ENCODE data around the gene BORCS5.
A peak's percentile ranks its signal among the peaks of the same experiment; 100 is the strongest.

Gene BORCS5

GRCh38 chr12:12379831-12380730 lies 23.2 kb downstream of the BORCS5 start:
- peak overlapping the region; percentile 38 for H3K27ac ChIP-seq (replicated peaks)
- H3K4me3 ChIP-seq (replicated peaks; ENCODE audit: insufficient read depth, low read length): no peak overlapping the region
- peak in 1 of 2 experiments; percentile 47 for DNase-seq (ENCODE audit: low read depth in 1 of 2, low spot score in 1 of 2)
- no peak for TF ChIP-seq GABPA (IDR thresholded peaks at IDR 0.05; ENCODE audit: low read depth)
- TF ChIP-seq REST (IDR thresholded peaks at IDR 0.05; ENCODE audit: insufficient replicate concordance, low read depth): no peak
- no peaks in the 10 kb centered on the region for H3K27me3 ChIP-seq (ENCODE audit: insufficient read depth, poor library complexity, severe bottlenecking)

- no peak for DNase-seq (ENCODE audit: low read depth in 1 of 2, low spot score in 1 of 2)
- Histone ChIP-seq H3K27ac (replicated peaks) (no peak overlapping the region), H3K4me3 (replicated peaks; ENCODE audit: insufficient read depth, low read length) (no peak overlapping the region), H3K27me3 (ENCODE audit: insufficient read depth, poor library complexity, severe bottlenecking) (no peaks in the 10 kb centered on the region)
- no peak for TF ChIP-seq GABPA (IDR thresholded peaks at IDR 0.05; ENCODE audit: low read depth)
Measured at GRCh38 chr12:12380949-12381593, 24.2 kb downstream of the BORCS5 start.

- TF ChIP-seq CTCF (IDR thresholded peaks at IDR 0.05; ENCODE audit: insufficient read depth, low read length) (no peak), POLR2AphosphoS5 (IDR thresholded peaks at IDR 0.05; ENCODE audit: low read depth) (no peak), REST (IDR thresholded peaks at IDR 0.05; ENCODE audit: insufficient replicate concordance, low read depth) (no peak), SPI1 (IDR thresholded peaks at IDR 0.05; ENCODE audit: borderline replicate concordance, low read depth) (no peak), GABPA (IDR thresholded peaks at IDR 0.05; ENCODE audit: low read depth) (no peak)
- no peak overlapping the region for H3K4me3 ChIP-seq (replicated peaks; ENCODE audit: insufficient read depth, low read length)
- H3K27me3 ChIP-seq (ENCODE audit: insufficient read depth, poor library complexity, severe bottlenecking): no peaks in the 10 kb centered on the region
- no peak for DNase-seq (ENCODE audit: low read depth in 1 of 2, low spot score in 1 of 2)
- H3K27ac ChIP-seq (replicated peaks): no peak overlapping the region
Measured at GRCh38 chr12:12381982-12382381, 25.1 kb downstream of the BORCS5 start.

GRCh38 chr12:12384571-12385340 lies 27.9 kb downstream of the BORCS5 start:
- Histone ChIP-seq H3K27me3 (ENCODE audit: insufficient read depth, poor library complexity, severe bottlenecking) (no peaks in the 10 kb centered on the region), H3K27ac (replicated peaks) (no peak overlapping the region), H3K4me3 (replicated peaks; ENCODE audit: insufficient read depth, low read length) (no peak overlapping the region)
- TF ChIP-seq POLR2AphosphoS5 (IDR thresholded peaks at IDR 0.05; ENCODE audit: low read depth) (no peak), CTCF (IDR thresholded peaks at IDR 0.05; ENCODE audit: insufficient read depth, low read length) (no peak), SPI1 (IDR thresholded peaks at IDR 0.05; ENCODE audit: borderline replicate concordance, low read depth) (no peak), REST (IDR thresholded peaks at IDR 0.05; ENCODE audit: insufficient replicate concordance, low read depth) (no peak), GABPA (IDR thresholded peaks at IDR 0.05; ENCODE audit: low read depth) (no peak)
- peak in 1 of 2 experiments; percentile 38 for DNase-seq (ENCODE audit: low read depth in 1 of 2, low spot score in 1 of 2)

Measured in HL-60 (cell line).